ENCODE results near the gene FBXL3. TPM values are rescaled to one million over a fixed set of nuclear protein-coding genes. Genes with fewer than 3 reads are reported as not detected.
A peak's percentile ranks its signal among the peaks of the same experiment; 100 is the strongest.

Gene FBXL3
- total RNA-seq, 8 experiments from 2014 or later, result 18.7 to 53.5 (median 21.8) TPM

DNA sequence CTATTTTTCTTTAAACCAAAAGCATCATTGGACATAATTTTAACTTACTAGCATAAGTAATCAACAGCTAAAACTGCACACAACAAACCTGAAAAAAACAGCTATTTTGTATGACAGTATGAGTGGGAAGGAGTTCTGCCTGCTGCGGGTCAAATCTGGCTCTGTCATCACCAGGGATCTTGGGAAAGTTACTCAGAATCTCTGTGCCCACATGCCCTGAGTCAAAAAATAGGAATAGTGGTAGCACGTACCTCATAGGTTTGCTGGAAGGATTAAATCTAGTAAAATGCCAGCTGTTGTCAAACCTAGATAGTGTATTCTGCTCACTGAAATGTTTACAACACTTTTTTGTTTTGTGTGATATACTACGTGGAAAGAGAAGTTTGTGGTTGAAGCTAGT, 33.9 kb downstream of the FBXL3 start:
- ATAC-seq (replicated peaks in 6 of 8), result no peak
- peaks cover 12 to 13% of the 10 kb centered on the region in 2 donors for H3K4me1 ChIP-seq (replicated peaks in 1 of 2)
- in situ Hi-C loops (cut with MboI; ENCODE audit: low pct_unique_long_range_greater_than_20kb in 2 of 9, low sequenced_read_pairs in 9 of 9, unreplicated experiment in 9 of 9), result no loop called here
- peak overlapping the region; percentile 69 to 91 (median 75) for H3K4me3 ChIP-seq
- no peak overlapping the region for H3K27ac ChIP-seq
- 17 to 54% (median 40%) methylated on average over 1 to 3 of the region's 3 CpGs; no CpG with 5 or more reads in 1 of the 10 experiments for WGBS, 10 experiments

DNA sequence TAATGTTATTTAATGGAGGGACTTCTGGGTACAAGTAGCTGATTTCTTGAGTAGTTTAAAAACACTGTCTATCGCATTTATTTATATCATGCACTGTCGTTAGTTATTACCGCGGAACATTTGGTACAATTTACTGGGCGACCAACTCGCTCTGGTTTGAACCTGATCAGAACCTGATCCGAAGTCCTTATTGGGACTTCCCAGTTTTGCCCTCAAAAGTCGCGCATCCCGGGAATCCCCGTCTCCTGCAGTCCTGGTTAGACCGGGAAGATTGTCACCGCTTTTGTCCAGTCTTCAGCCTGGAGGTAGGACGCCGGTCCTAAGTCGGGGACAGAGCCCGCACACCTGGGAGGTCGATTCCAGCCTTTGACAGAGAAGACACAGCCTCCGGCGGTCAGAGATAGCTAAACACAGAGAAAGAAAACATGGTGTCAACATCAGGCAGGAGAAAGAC, 34.4 kb downstream of the FBXL3 start:
- 0 to 4% (median 1%) methylated on average over 3 to 17 of the region's 20 CpGs; no CpG with 5 or more reads in 2 of the 10 experiments for WGBS, 10 experiments

DNA sequence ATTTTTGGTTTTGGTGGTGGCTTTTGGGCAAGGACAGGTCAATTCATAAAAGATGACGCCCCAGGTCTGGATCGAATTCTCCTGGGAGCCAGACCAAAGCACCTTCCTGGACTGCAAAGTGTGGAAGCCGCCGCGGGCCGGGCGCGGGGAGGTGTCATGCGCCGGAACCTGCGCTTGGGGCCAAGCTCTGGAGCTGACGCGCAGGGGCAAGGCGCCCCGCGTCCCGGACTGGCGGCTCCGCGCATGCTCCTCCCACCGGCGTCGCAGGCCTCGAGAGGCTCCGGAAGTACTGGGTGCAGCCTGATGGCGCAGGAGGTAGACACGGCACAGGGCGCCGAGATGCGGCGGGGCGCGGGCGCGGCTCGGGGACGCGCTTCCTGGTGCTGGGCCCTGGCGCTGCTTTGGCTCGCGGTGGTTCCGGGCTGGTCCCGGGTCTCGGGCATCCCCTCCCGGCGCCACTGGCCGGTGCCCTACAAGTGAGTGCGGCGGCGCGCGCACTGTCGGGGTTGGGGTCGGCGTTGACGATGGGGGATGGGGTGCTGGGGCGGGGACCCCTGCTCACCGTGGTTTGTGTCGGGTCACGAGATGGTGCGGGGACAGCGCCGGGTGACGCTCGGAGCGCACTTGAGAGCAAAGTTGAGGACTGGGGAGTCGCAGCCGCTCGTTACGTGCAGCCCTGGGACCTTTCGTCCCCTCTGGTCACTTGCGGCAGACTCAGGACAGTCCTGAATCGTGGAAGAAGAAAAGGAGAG, 35.0 kb downstream of the FBXL3 start, which contains the start of gene CLN5:
Gene CLN5, plus strand, starts transcription at position 286 of the 752 bp plus-strand sequence. Its CDS starts 18 bp downstream, at position 304.
- in situ Hi-C loops (cut with MboI; ENCODE audit: low pct_unique_long_range_greater_than_20kb in 2 of 9, low sequenced_read_pairs in 9 of 9, unreplicated experiment in 9 of 9), result no loop called here

More for the DNA sequence above, 34.4 kb downstream of the FBXL3 start:
- ATAC-seq (replicated peaks in 6 of 8), result peak in 6 of 8 experiments; percentile 1 to 11 (median 6)
- Histone ChIP-seq H3K4me3 (peak overlapping the region; percentile 69 to 91 (median 75)), H3K27ac (peak overlapping the region; percentile 78 to 88), H3K4me1 (replicated peaks in 1 of 2) (peaks cover 12 to 13% of the 10 kb centered on the region in 2 donors)
- in situ Hi-C loops (cut with MboI; ENCODE audit: low pct_unique_long_range_greater_than_20kb in 2 of 9, low sequenced_read_pairs in 9 of 9, unreplicated experiment in 9 of 9), result no loop called here

DNA sequence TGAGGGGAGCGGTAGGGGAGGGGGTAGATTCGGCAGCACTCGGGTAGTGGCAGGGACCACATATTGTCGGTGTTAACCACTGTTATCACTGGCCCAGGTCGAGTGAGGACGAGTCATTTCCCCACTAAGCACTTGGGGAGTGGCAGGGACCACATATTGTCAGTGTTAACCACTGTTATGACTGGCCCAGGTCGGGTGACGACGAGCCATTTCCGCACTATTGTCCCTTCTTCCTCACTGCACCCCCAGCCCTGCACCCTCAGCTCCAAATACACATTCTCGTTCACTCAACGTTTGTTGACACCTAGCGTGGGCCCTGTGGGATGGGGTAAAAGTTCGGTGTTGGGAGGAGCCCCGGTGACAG, 35.5 kb downstream of the FBXL3 start:
- WGBS, 10 experiments, result 57 to 74% (median 70%) methylated on average over 3 to 10 of the region's 15 CpGs; no CpG with 5 or more reads in 5 of the 10 experiments
- peak overlapping the region; percentile 69 to 91 (median 75) for H3K4me3 ChIP-seq
- peak overlapping the region; percentile 78 to 88 for H3K27ac ChIP-seq
- in situ Hi-C loops (cut with MboI; ENCODE audit: low pct_unique_long_range_greater_than_20kb in 2 of 9, low sequenced_read_pairs in 9 of 9, unreplicated experiment in 9 of 9), result no loop called here
- ATAC-seq (replicated peaks in 6 of 8), result peak in 7 of 8 experiments; percentile 1 to 11 (median 2)
- H3K4me1 ChIP-seq (replicated peaks in 1 of 2), result peaks cover 12 to 13% of the 10 kb centered on the region in 2 donors

More for the DNA sequence above, 35.0 kb downstream of the FBXL3 start, which contains the start of gene CLN5:
- 0 to 3% (median 0%) methylated on average over 1 to 13 of the region's 73 CpGs; no CpG with 5 or more reads in 5 of the 10 experiments for WGBS, 10 experiments
- H3K27ac ChIP-seq, result peak within 1 kb of the TSS; percentile 78 to 88
- peak; percentile 94 to 99 (median 98) for ATAC-seq (replicated peaks in 6 of 8)
- H3K4me1 ChIP-seq (replicated peaks in 1 of 2), result peaks cover 12 to 13% of the 10 kb centered on the region in 2 donors
- H3K4me3 ChIP-seq, result peak within 1 kb of the TSS; percentile 69 to 91 (median 75)

DNA sequence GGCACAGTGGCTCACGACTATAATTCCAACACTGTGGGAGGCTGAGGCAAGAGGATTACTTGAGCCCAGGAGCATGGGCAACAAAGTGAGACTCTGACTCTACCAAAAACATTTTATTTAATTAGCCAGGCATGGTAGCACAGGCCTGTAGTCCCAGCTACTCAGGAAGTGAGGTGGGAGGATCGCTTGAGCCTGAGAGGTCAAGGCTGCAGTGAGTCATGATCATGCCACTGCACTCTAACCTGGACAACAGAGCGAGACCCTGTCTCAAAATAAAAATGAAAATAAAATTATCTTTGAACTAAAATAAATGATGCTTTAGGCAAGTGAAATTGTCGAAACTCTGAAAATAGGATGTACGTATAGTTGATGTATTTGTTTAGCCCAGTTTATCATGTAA, 43.3 kb downstream of the FBXL3 start:
- in situ Hi-C loops (cut with MboI; ENCODE audit: low pct_unique_long_range_greater_than_20kb in 2 of 9, low sequenced_read_pairs in 9 of 9, unreplicated experiment in 9 of 9), result no loop called here
- no peak for ATAC-seq (replicated peaks in 6 of 8)
- H3K4me3 ChIP-seq, result no peak overlapping the region
- WGBS, 10 experiments, result 0 to 100% (median 75%) methylated on average over 1 to 5 of the region's 5 CpGs; no CpG with 5 or more reads in 1 of the 10 experiments
- no peak overlapping the region for H3K27ac ChIP-seq
- no peaks in the 10 kb centered on the region for H3K4me1 ChIP-seq (replicated peaks in 1 of 2)

DNA sequence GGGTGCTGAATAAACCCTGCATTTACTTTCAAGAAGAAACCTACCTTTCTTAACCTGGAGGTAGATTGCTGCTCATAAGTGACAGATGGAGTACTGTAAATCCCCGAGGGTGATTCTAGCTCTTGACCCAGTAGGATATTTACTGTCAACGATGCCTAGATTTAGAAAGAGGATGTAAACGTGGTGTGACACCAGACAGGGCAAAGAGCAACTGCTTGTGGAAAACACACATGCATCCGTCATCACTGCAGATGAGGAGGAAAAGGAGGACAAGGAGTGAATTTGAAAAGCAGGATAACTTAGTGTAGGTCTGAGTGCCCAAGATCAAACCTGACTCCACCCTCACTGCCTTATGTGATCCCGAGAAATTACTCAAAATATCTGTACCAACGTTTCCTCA, 44.9 kb downstream of the FBXL3 start:
- ATAC-seq (replicated peaks in 6 of 8), result no peak
- WGBS, 10 experiments, result 33 to 75% (median 60%) methylated on average over 1 to 6 of the region's 6 CpGs; no CpG with 5 or more reads in 2 of the 10 experiments
- Histone ChIP-seq H3K27ac (no peak overlapping the region), H3K4me1 (replicated peaks in 1 of 2) (no peaks in the 10 kb centered on the region), H3K4me3 (no peak overlapping the region)
- in situ Hi-C loops (cut with MboI; ENCODE audit: low pct_unique_long_range_greater_than_20kb in 2 of 9, low sequenced_read_pairs in 9 of 9, unreplicated experiment in 9 of 9), result no loop called here

DNA sequence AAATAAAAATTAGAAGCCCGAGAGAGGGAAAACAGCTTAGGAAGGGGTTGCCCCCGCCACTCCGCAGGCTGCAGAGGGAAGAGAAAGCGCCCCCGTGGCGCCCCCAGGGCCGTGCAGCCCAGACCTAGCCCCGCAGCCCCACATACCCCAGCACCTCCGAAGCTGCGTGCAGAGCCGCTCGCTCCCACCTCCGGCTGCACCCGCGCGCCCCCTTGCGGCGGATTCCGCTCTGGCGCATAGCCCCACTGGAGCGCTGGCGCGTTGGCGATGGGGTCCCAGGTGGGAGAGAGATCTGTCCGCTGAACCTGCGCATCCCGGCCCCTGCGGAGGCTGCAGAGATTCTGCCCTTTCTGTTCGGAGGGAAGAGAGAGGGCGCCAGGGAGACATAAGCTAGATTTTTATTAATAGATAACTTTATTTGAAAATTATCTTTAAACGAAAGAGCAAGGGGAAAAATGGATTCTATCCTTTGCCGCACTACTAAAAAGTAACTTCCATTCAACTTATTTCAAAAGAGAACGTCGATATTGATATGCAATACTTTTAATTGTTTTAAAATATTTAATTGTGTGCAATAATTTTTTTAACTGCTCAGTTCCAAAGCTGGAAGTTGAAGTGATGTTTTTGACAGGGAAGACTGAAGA, 46.8 kb downstream of the FBXL3 start:
- peak overlapping the region; percentile 2 to 32 (median 18) for H3K4me3 ChIP-seq
- in situ Hi-C loops (cut with MboI; ENCODE audit: low pct_unique_long_range_greater_than_20kb in 2 of 9, low sequenced_read_pairs in 9 of 9, unreplicated experiment in 9 of 9), result no loop called here
- peak; percentile 98 to 100 (median 100) for ATAC-seq (replicated peaks in 6 of 8)
- 0 to 28% (median 12%) methylated on average over 1 to 27 of the region's 34 CpGs; no CpG with 5 or more reads in 2 of the 10 experiments for WGBS, 10 experiments
- no peaks in the 10 kb centered on the region for H3K4me1 ChIP-seq (replicated peaks in 1 of 2)
- H3K27ac ChIP-seq, result no peak overlapping the region

DNA sequence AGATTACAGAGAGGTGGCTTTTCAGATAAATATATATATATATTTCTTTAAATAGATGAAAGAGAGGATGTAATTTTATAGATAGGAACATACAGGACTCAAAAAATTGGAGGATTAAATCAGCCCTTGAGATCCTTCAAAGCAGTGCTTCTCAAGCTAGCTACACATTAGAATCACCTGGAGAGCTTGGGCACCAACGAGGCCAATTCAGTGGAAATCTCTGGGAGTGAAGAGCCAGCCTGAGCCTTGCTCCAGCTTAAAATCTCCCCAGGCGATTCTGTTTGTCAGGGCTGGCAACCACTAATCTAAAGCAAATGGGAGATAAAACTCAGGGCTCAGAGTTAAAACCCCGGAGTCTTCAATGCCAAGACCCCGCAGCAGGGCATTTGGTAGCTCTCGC, 50.0 kb downstream of the FBXL3 start:
- 33 to 100% (median 93%) methylated on average over 1 to 5 of the region's 5 CpGs; no CpG with 5 or more reads in 4 of the 10 experiments for WGBS, 10 experiments
- peaks cover 0 to 6% of the 10 kb centered on the region in 2 donors for H3K4me1 ChIP-seq (replicated peaks in 1 of 2)
- H3K27ac ChIP-seq, result no peak overlapping the region
- H3K4me3 ChIP-seq, result no peak overlapping the region
- no peak for ATAC-seq (replicated peaks in 6 of 8)
- in situ Hi-C loops (cut with MboI; ENCODE audit: low pct_unique_long_range_greater_than_20kb in 2 of 9, low sequenced_read_pairs in 9 of 9, unreplicated experiment in 9 of 9), result no loop called here

DNA sequence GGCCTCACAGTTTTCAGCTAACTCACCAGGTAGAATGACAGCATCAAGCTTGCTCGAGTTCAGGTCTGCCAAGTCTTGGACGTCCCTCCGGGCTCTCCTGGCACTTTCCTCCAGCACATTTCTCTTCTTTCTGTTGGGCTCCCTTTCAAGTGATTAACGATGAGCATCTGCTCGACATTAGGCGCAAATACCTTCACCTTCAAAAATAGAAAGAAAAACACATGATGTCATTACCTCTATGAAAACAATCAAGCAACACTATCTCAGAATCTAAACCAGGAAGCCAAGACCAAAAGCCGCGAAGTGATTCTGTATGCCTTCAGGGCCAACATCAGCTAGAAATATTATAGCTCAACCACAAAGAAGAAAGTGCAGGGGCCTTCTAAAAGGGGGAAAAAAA, 50.5 kb downstream of the FBXL3 start:
- WGBS, 10 experiments, result 50 to 100% (median 83%) methylated on average over 1 to 8 of the region's 8 CpGs; no CpG with 5 or more reads in 1 of the 10 experiments
- no peak for ATAC-seq (replicated peaks in 6 of 8)
- in situ Hi-C loops (cut with MboI; ENCODE audit: low pct_unique_long_range_greater_than_20kb in 2 of 9, low sequenced_read_pairs in 9 of 9, unreplicated experiment in 9 of 9), result no loop called here

DNA sequence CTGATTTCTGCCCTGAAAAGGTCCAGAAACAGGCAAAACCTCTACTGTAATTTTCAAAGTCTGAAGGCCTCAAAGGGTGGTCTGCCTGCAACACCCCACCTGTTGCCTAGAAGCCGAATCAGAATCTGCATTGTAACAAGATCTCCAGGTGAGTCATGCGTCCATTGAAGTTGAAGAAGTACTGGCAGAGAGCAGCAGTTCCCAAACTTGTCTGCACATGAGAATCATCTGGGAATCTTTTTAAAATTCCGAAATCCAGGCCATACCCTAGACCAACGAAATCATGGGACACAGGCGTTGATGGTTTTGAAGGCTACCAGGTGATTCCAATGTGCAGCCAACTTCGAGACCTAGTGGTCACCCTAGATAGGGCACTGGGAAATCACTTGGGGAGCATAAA, 51.1 kb downstream of the FBXL3 start:
- ATAC-seq (replicated peaks in 6 of 8), result no peak
- no peak overlapping the region for H3K4me3 ChIP-seq

More for the DNA sequence above, 50.5 kb downstream of the FBXL3 start:
- Histone ChIP-seq H3K4me1 (replicated peaks in 1 of 2) (peaks cover 0 to 7% of the 10 kb centered on the region in 2 donors), H3K27ac (no peak overlapping the region), H3K4me3 (no peak overlapping the region)

DNA sequence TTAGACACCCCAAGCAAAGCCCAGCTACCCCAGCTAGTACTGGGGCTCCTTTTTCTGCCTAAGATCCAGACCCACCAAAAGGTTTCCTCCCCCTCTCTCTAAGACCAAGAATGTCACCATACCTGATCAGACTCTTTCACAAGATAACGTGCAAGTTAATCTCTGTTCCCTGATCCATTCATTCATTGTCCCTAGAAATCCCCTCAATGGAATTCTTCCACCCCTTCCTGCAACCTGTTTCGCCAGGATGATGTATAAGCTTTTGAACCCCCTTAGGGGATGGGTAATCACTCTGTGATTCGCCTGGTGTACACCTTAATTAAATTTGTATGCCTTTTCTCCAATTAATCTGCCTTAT, 52.4 kb downstream of the FBXL3 start:
- 28 to 100% (median 79%) methylated on average over 1 to 3 of the region's 3 CpGs; no CpG with 5 or more reads in 2 of the 10 experiments for WGBS, 10 experiments
- Histone ChIP-seq H3K4me3 (no peak overlapping the region), H3K27ac (no peak overlapping the region), H3K4me1 (replicated peaks in 1 of 2) (peaks cover 0 to 7% of the 10 kb centered on the region in 2 donors)
- in situ Hi-C loops (cut with MboI; ENCODE audit: low pct_unique_long_range_greater_than_20kb in 2 of 9, low sequenced_read_pairs in 9 of 9, unreplicated experiment in 9 of 9), result no loop called here
- no peak for ATAC-seq (replicated peaks in 6 of 8)

More for the DNA sequence above, 51.1 kb downstream of the FBXL3 start:
- Histone ChIP-seq H3K27ac (no peak overlapping the region), H3K4me1 (replicated peaks in 1 of 2) (peaks cover 0 to 7% of the 10 kb centered on the region in 2 donors)
- in situ Hi-C loops (cut with MboI; ENCODE audit: low pct_unique_long_range_greater_than_20kb in 2 of 9, low sequenced_read_pairs in 9 of 9, unreplicated experiment in 9 of 9), result no loop called here
- 58 to 100% (median 65%) methylated on average over 1 to 6 of the region's 6 CpGs; no CpG with 5 or more reads in 1 of the 10 experiments for WGBS, 10 experiments

DNA sequence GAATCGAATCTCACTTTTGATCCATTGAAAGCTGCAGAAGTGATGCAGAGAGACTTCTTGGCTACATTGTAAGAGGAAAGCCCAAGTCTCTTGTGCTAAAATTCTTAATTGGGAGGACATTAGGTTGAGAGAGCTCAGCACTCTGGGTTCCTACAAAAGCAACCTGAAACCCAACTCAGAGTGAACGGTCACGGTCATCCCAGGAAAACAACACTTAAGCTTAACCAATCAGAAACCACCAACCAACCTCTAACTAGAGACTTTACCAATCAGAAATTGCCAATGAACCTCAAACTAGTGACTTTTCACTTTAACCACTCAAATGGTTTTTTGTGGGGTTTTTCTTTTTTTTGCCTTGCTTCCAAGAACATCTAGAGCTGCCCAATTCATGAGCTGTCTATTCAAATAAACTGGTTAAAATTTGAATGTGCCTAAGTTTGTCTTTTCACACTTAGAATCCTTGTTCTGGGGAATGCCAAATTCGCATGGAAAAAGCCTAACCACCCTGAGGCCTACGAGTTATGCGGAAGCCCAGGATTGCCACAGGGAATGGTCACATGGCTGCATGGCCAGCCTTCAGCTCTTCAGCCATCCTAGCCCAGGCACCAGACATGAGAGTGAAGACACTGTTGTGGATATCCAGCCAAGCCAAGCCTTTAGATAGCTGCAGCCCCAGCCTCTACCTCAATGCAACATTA, 52.9 kb downstream of the FBXL3 start:
- peak in 1 of 8 experiments; percentile 17 for ATAC-seq (replicated peaks in 6 of 8)
- H3K4me3 ChIP-seq, result no peak overlapping the region
- 20 to 100% (median 82%) methylated on average over 1 to 6 of the region's 6 CpGs; no CpG with 5 or more reads in 1 of the 10 experiments for WGBS, 10 experiments
- in situ Hi-C loops (cut with MboI; ENCODE audit: low pct_unique_long_range_greater_than_20kb in 2 of 9, low sequenced_read_pairs in 9 of 9, unreplicated experiment in 9 of 9), result no loop called here
- peaks cover 0 to 7% of the 10 kb centered on the region in 2 donors for H3K4me1 ChIP-seq (replicated peaks in 1 of 2)
- no peak overlapping the region for H3K27ac ChIP-seq
